H9 (cell line): ENCODE results near the gene CCDC28B. TPM values are rescaled to one million over a fixed set of nuclear protein-coding genes. Genes with fewer than 3 reads are reported as not detected.

Source experiments
- DNase-seq: peaks from one replicate; pipeline ENCODE4 v3.0.0-alpha.2; 2017
- H2AFZ ChIP-seq: one replicate; pipeline ENCODE4 v1.6.1; 2013; ENCODE audit warnings: mild to moderate bottlenecking, low read length, control low read depth, moderate library complexity
- H2AK5ac ChIP-seq: 2 replicates; pipeline ENCODE4 v1.6.1; 2013; ENCODE audit warnings: low read length, control low read depth, mixed read lengths; ENCODE audit not compliant: insufficient read length
- H2BK120ac ChIP-seq: one replicate; pipeline ENCODE4 v1.6.1; 2013; ENCODE audit warnings: low read depth, mild to moderate bottlenecking, low read length, control low read depth, inconsistent platforms; ENCODE audit not compliant: poor library complexity, severe bottlenecking
- H2BK12ac ChIP-seq: 2 replicates; pipeline ENCODE4 v1.6.1; 2013; ENCODE audit warnings: low read length, control low read depth, mixed read lengths, low read depth; ENCODE audit not compliant: insufficient read length
- H2BK15ac ChIP-seq: 2 replicates; pipeline ENCODE4 v1.6.1; 2013; ENCODE audit warnings: low read depth, low read length, control low read depth
- H2BK20ac ChIP-seq: one replicate; pipeline ENCODE4 v1.6.1; 2013; ENCODE audit warnings: low read depth, mild to moderate bottlenecking, low read length, control low read depth, inconsistent platforms; ENCODE audit not compliant: poor library complexity, severe bottlenecking
- H2BK5ac ChIP-seq: 2 replicates; pipeline ENCODE4 v1.6.1; 2013; ENCODE audit warnings: low read length, control low read depth, mixed read lengths; ENCODE audit not compliant: insufficient read length
- H3K14ac ChIP-seq: 2 replicates; pipeline ENCODE4 v1.6.1; 2013; ENCODE audit warnings: low read length, control low read depth; ENCODE audit not compliant: insufficient read depth
- H3K18ac ChIP-seq: 2 replicates; pipeline ENCODE4 v1.6.1; 2013; ENCODE audit warnings: low read depth, mild to moderate bottlenecking, mixed read lengths, low read length, control low read depth; ENCODE audit not compliant: insufficient read length
- H3K23ac ChIP-seq: 2 replicates; pipeline ENCODE4 v1.6.1; 2013; ENCODE audit warnings: low read length, control low read depth, mixed read lengths, low read depth; ENCODE audit not compliant: insufficient read length
- H3K23me2 ChIP-seq: 2 replicates; pipeline ENCODE4 v1.6.1; 2013; ENCODE audit warnings: low read depth, mild to moderate bottlenecking, mixed read lengths, low read length, control low read depth; ENCODE audit not compliant: insufficient read length, poor library complexity, severe bottlenecking
- H3K27ac ChIP-seq: 2 replicates; pipeline ENCODE4 v1.5.1; 2013; ENCODE audit warnings: low read length, control low read depth, mixed read lengths, low read depth; ENCODE audit not compliant: insufficient read length
- H3K27me3 ChIP-seq: 2 replicates; pipeline ENCODE4 v1.6.1; 2013; ENCODE audit warnings: low read length, control low read depth, inconsistent platforms; ENCODE audit not compliant: insufficient read depth
- H3K4ac ChIP-seq: 2 replicates; pipeline ENCODE4 v1.6.1; 2013; ENCODE audit warnings: low read depth, mild to moderate bottlenecking, control low read depth, inconsistent platforms, low read length, moderate library complexity
- H3K4me1 ChIP-seq: 2 replicates; pipeline ENCODE4 v1.6.1; 2013; ENCODE audit warnings: low read length, control low read depth, inconsistent platforms; ENCODE audit not compliant: insufficient read depth
- H3K4me2 ChIP-seq: 2 replicates; pipeline ENCODE4 v1.6.1; 2013; ENCODE audit warnings: low read length, control low read depth, mixed read lengths; ENCODE audit not compliant: insufficient read length, insufficient read depth
- H3K56ac ChIP-seq: 2 replicates; pipeline ENCODE4 v1.6.1; 2013; ENCODE audit warnings: low read depth, mild to moderate bottlenecking, mixed read lengths, low read length, control low read depth; ENCODE audit not compliant: insufficient read length
- H3K79me1 ChIP-seq: 2 replicates; pipeline ENCODE4 v1.6.1; 2013; ENCODE audit warnings: low read depth, mild to moderate bottlenecking, moderate library complexity, low read length, control low read depth, inconsistent platforms; ENCODE audit not compliant: insufficient read depth, poor library complexity, severe bottlenecking
- H3K79me2 ChIP-seq: 2 replicates; pipeline ENCODE4 v1.6.1; 2013; ENCODE audit warnings: low read length, control low read depth, inconsistent platforms; ENCODE audit not compliant: insufficient read depth
- H3K9ac ChIP-seq: 2 replicates; pipeline ENCODE4 v1.6.1; 2013; ENCODE audit warnings: low read length, control low read depth, mixed read lengths; ENCODE audit not compliant: insufficient read length; ENCODE audit errors: extremely low read depth
- H3K9me3 ChIP-seq: one replicate; pipeline ENCODE4 v1.6.1; 2013; ENCODE audit warnings: low read depth, low read length, inconsistent platforms; ENCODE audit not compliant: control insufficient read depth
- H3T11ph ChIP-seq: one replicate; pipeline ENCODE4 v1.6.1; 2013; ENCODE audit warnings: mild to moderate bottlenecking, low read length, control low read depth, inconsistent platforms
- H4K20me1 ChIP-seq: one replicate; pipeline ENCODE4 v1.6.1; 2013; ENCODE audit not compliant: control insufficient read depth, insufficient read length, insufficient read depth
- H4K5ac ChIP-seq: 2 replicates; pipeline ENCODE4 v1.6.1; 2013; ENCODE audit warnings: low read depth, mild to moderate bottlenecking, mixed read lengths, low read length, control low read depth; ENCODE audit not compliant: insufficient read length
- H4K8ac ChIP-seq: replicated peaks from 2 replicates; pipeline ENCODE4 v1.6.1; 2013; ENCODE audit warnings: low read length, control low read depth, mixed read lengths, low read depth; ENCODE audit not compliant: insufficient read length
- H4K91ac ChIP-seq: 2 replicates; pipeline ENCODE4 v1.6.1; 2013; ENCODE audit warnings: low read depth, mild to moderate bottlenecking, moderate library complexity, mixed read lengths, low read length, control low read depth; ENCODE audit not compliant: insufficient read length
- H3K27ac Mint-ChIP-seq, 3 experiments: 2 replicates in 2 of 3; 3 replicates in 1 of 3; pipeline ENCODE4 v1.8.0; 2020 to 2021; ENCODE audit warnings: mixed read lengths in 3 of 3, mild to moderate bottlenecking in 1 of 3, moderate library complexity in 1 of 3
- H3K27me3 Mint-ChIP-seq: 2 replicates; pipeline ENCODE4 v1.8.0; 2021; ENCODE audit warnings: low read depth, mild to moderate bottlenecking, moderate library complexity, mixed read lengths
- H3K36me3 Mint-ChIP-seq, 3 experiments: 2 replicates in 2 of 3; 3 replicates in 1 of 3; pipeline ENCODE4 v1.8.0; 2020 to 2021; ENCODE audit warnings: low read depth in 3 of 3, mixed read lengths in 3 of 3; ENCODE audit not compliant: insufficient read depth in 1 of 3
- H3K4me1 Mint-ChIP-seq, 2 experiments: 2 replicates each; pipeline ENCODE4 v1.8.0; 2020; ENCODE audit warnings: mixed read lengths in 2 of 2
- H3K4me3 Mint-ChIP-seq, 2 experiments: 2 replicates in 1 of 2; 3 replicates in 1 of 2; pipeline ENCODE4 v1.8.0; 2020 to 2021; ENCODE audit warnings: mild to moderate bottlenecking in 2 of 2, mixed read lengths in 2 of 2, moderate library complexity in 1 of 2
- H3K9me3 Mint-ChIP-seq, 2 experiments: 2 replicates in 1 of 2; 3 replicates in 1 of 2; pipeline ENCODE4 v1.8.0; 2020; ENCODE audit warnings: mild to moderate bottlenecking in 2 of 2, mixed read lengths in 2 of 2, moderate library complexity in 1 of 2
- CTCF ChIP-seq: fragments of 200-600 bp; sonication (generic); conservative IDR thresholded peaks from 3 replicates; pipeline ENCODE4 v1.8.0; 2021; ENCODE audit warnings: antibody characterized with exemption, mild to moderate bottlenecking
- WGBS: extraction: QIAGEN DNeasy Blood & Tissue Kit; methylation state at CpG from one replicate; pipeline ENCODE4 v1.1.7; 2013; ENCODE audit warnings: missing lambda C conversion rate, low lambda C conversion rate, mixed read lengths; ENCODE audit not compliant: insufficient read length; ENCODE audit errors: extremely low coverage; 5-methylcytosine and 5-hydroxymethylcytosine counted together
- total RNA-seq: library from RNA; stranded (reverse); gene quantifications from 2 replicates; pipeline ENCODE4 v1.2.1, GENCODE V29; 2021

Gene CCDC28B
- total RNA-seq, 1 experiment from 2014 or later = 20.7 TPM

- H3K9me3 ChIP-seq = no peaks in the 10 kb centered on the region
- Mint-ChIP-seq H3K27ac (no peak overlapping the region), H3K27me3 (no peaks in the 10 kb centered on the region), H3K36me3 (peaks cover 68 to 87% (median 86%) of the 10 kb centered on the region in 3 experiments), H3K4me3 (no peak overlapping the region), H3K9me3 (no peaks in the 10 kb centered on the region), H3K4me1 (no peaks in the 10 kb centered on the region; a peak in 1 of 4 replicates)
- H2BK5ac ChIP-seq = no peak overlapping the region
- WGBS = no CpG with 5 or more reads among the region's 9 CpGs
- H2AFZ ChIP-seq = no peak overlapping the region
- H3K18ac ChIP-seq = no peak overlapping the region
- H3K23ac ChIP-seq = no peak overlapping the region
- no peak for TF ChIP-seq CTCF
- H3K79me2 ChIP-seq = no peaks in the 10 kb centered on the region
- no peak overlapping the region for H3K4ac ChIP-seq
- no peak overlapping the region for H2BK20ac ChIP-seq
- H3K14ac ChIP-seq = no peak overlapping the region
- H3K27ac ChIP-seq = no peak overlapping the region
- H3K79me1 ChIP-seq = peaks cover 3% of the 10 kb centered on the region
- no peak overlapping the region for H2BK15ac ChIP-seq
- no peak overlapping the region for H2BK120ac ChIP-seq
- no peak overlapping the region for H3K9ac ChIP-seq
- H3K23me2 ChIP-seq = no peaks in the 10 kb centered on the region
- no peak overlapping the region for H3K4me2 ChIP-seq
- no peak overlapping the region for H3K56ac ChIP-seq
- no peak overlapping the region for H4K5ac ChIP-seq
- H2BK12ac ChIP-seq = no peak overlapping the region
- H4K20me1 ChIP-seq = no peaks in the 10 kb centered on the region
- H3T11ph ChIP-seq = no peak overlapping the region
- no peaks in the 10 kb centered on the region for H3K27me3 ChIP-seq
- no peak overlapping the region for H4K91ac ChIP-seq
- no peaks in the 10 kb centered on the region for H3K4me1 ChIP-seq
- H2AK5ac ChIP-seq = no peak overlapping the region
- no peak for DNase-seq
- H4K8ac ChIP-seq = no peak overlapping the region
Observed at GRCh38 chr1:32187850-32188249, 12.5 kb upstream of the CCDC28B start.
